Measurements from ENCODE around the gene OCA2. TPM values are rescaled to one million over a fixed set of nuclear protein-coding genes. Genes with fewer than 3 reads are reported as not detected.
"Not testable (repeated sequence)": the region's sequence is repeated elsewhere in the genome, so short reads cannot be mapped to it uniquely, and the experiment has no call there.

OCA2 gene
- total RNA-seq, 1 experiment from 2014 or later: 0.21 TPM

- Histone ChIP-seq H3K27me3 (ENCODE audit: control insufficient read depth, insufficient read depth, low read length) (no peaks in the 10 kb centered on the region), H3K36me3 (replicated peaks; ENCODE audit: control insufficient read depth, insufficient read depth, low read length) (no peaks in the 10 kb centered on the region), H3K4me3 (ENCODE audit: insufficient read depth, low read depth, low read length) (no peak overlapping the region)
- DNase-seq: no peak
These were observed 236.1 kb downstream of the OCA2 start for GRCh38 chr15:27863000-27863399.

- Histone ChIP-seq H3K36me3 (replicated peaks; ENCODE audit: control insufficient read depth, insufficient read depth, low read length) (no peaks in the 10 kb centered on the region), H3K27me3 (ENCODE audit: control insufficient read depth, insufficient read depth, low read length) (no peaks in the 10 kb centered on the region), H3K4me3 (ENCODE audit: insufficient read depth, low read depth, low read length) (no peak overlapping the region)
- no peak for DNase-seq
These were observed 237.9 kb downstream of the OCA2 start for GRCh38 chr15:27861171-27861570.

DNA sequence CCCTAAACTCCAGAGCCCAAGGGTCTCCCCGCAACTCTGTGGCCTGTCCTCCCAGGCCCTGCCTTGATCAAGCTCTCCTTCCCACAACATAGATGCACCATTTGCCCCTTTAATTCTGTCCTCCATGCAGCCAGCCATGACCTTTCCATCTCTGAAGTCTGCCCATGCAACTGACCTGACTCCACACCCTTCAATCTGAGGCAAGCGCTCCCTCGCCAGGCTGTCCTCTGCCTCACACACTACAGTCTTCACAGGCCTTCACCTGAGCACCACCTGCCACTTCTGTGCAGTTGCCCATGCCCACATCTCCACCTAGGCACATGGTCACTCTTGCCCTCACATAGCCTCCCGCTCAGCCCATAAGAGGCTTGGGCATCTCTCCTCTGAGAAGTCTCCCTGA lies 244.0 kb downstream of the OCA2 start:
- Histone ChIP-seq H3K4me3 (ENCODE audit: insufficient read depth, low read depth, low read length) (no peak overlapping the region), H3K27me3 (ENCODE audit: control insufficient read depth, insufficient read depth, low read length) (no peaks in the 10 kb centered on the region), H3K36me3 (replicated peaks; ENCODE audit: control insufficient read depth, insufficient read depth, low read length) (no peaks in the 10 kb centered on the region)
- DNase-seq: no peak

DNA sequence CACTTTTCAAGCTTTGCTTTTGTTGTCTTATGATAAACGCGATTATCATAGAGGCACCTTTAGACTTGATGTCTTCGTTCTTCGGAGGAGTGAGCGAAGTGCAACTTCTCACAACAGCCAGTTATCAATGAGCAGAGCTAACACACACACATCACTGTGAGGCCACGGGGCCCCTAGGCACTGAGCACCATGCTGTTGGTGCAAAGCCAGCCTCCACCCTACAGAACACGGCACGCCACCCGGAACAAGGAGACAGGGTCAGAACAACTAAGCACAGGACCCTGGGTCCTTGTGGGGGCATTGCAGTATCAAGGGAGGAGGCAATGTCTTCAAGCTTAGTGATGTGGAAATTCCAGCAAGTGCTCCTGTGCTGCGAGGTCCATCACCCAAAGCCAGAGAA lies 244.5 kb downstream of the OCA2 start:
- Histone ChIP-seq H3K36me3 (replicated peaks; ENCODE audit: control insufficient read depth, insufficient read depth, low read length) (no peaks in the 10 kb centered on the region), H3K4me3 (ENCODE audit: insufficient read depth, low read depth, low read length) (no peak overlapping the region), H3K27me3 (ENCODE audit: control insufficient read depth, insufficient read depth, low read length) (no peaks in the 10 kb centered on the region)
- DNase-seq: no peak

DNA sequence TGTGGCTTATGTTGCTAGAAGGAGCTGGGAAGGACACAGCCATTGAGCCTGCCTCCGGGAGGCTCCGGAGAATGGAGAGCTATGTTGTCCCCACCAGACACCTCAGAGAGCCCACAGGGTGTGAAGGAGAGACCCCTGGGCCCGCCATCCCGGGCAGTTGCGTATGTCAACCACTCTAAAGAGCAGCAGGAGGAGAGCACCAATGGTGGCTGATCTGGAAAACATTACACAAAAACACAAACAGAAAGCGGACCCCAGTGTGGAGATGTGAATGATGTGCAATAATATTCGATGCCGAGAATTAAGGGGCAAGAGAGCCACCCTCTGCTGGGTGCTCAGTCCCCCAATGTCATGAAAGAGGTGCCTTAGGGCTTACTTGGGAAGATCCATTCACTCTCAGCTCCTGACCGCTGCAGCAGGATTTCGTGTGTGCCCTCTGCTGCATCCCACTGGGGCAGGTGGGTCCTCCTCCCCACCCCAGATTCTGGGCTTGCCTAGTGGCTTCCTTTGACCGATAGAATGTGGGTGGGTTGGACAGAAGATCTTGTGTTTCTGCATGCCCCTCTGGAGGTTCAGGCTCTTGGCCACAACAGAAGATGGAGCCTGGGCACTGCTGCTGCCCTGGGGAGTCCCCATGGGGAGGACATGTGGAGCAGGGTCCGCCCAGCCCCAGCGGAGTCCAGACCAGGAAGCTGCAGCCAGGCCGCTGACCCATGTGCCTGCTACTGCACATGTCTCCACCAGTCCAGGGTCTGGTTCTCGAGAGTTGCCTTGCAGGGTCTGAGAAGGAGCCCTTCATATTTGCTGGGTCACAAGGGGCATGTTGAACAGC lies 245.3 kb downstream of the OCA2 start:
- DNase-seq: no peak
- no peaks in the 10 kb centered on the region for H3K27me3 ChIP-seq (ENCODE audit: control insufficient read depth, insufficient read depth, low read length)
- no peak overlapping the region for H3K4me3 ChIP-seq (ENCODE audit: insufficient read depth, low read depth, low read length)
- H3K36me3 ChIP-seq (replicated peaks; ENCODE audit: control insufficient read depth, insufficient read depth, low read length): no peaks in the 10 kb centered on the region

DNA sequence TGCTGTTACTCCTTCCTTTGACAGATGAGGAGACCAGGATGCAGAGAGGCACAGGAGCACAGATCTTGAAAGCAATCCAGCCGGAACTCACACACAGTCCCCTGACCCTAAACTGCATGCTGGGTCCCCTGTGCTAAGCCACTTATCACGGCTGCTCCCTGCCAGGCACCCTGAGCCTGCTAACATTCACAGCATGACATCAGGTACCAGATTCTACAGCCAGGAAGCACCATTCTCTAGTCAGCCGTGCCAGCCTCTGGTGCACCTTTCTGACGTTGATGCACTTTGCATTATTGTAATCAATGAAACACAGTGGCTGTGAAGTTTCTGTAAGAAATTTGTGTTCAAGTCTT lies 247.3 kb downstream of the OCA2 start:
- DNase-seq: no peak
- Histone ChIP-seq H3K36me3 (replicated peaks; ENCODE audit: control insufficient read depth, insufficient read depth, low read length) (no peaks in the 10 kb centered on the region), H3K4me3 (ENCODE audit: insufficient read depth, low read depth, low read length) (no peak overlapping the region), H3K27me3 (ENCODE audit: control insufficient read depth, insufficient read depth, low read length) (no peaks in the 10 kb centered on the region)

- no peaks in the 10 kb centered on the region for H3K36me3 ChIP-seq (replicated peaks; ENCODE audit: control insufficient read depth, insufficient read depth, low read length)
- H3K4me3 ChIP-seq (ENCODE audit: insufficient read depth, low read depth, low read length): no peak overlapping the region
- H3K27me3 ChIP-seq (ENCODE audit: control insufficient read depth, insufficient read depth, low read length): no peaks in the 10 kb centered on the region
- DNase-seq: no peak
These were observed 247.9 kb downstream of the OCA2 start for GRCh38 chr15:27850981-27851857.

GRCh38 chr15:27850050-27850449 lies 249.1 kb downstream of the OCA2 start:
- no peak for DNase-seq
- Histone ChIP-seq H3K27me3 (ENCODE audit: control insufficient read depth, insufficient read depth, low read length) (no peaks in the 10 kb centered on the region), H3K4me3 (ENCODE audit: insufficient read depth, low read depth, low read length) (no peak overlapping the region), H3K36me3 (replicated peaks; ENCODE audit: control insufficient read depth, insufficient read depth, low read length) (no peaks in the 10 kb centered on the region)

GRCh38 chr15:27848936-27849335 lies 250.2 kb downstream of the OCA2 start:
- not testable (repeated sequence) for H3K4me3 ChIP-seq (ENCODE audit: insufficient read depth, low read depth, low read length); H3K27me3 ChIP-seq (ENCODE audit: control insufficient read depth, insufficient read depth, low read length); DNase-seq; H3K36me3 ChIP-seq (replicated peaks; ENCODE audit: control insufficient read depth, insufficient read depth, low read length)

- Histone ChIP-seq H3K4me3 (ENCODE audit: insufficient read depth, low read depth, low read length) (no peak overlapping the region), H3K27me3 (ENCODE audit: control insufficient read depth, insufficient read depth, low read length) (no peaks in the 10 kb centered on the region), H3K36me3 (replicated peaks; ENCODE audit: control insufficient read depth, insufficient read depth, low read length) (no peaks in the 10 kb centered on the region)
- no peak for DNase-seq
These were observed 251.1 kb downstream of the OCA2 start for GRCh38 chr15:27847775-27848710.

GRCh38 chr15:27846722-27847395 lies 252.3 kb downstream of the OCA2 start:
- no peaks in the 10 kb centered on the region for H3K36me3 ChIP-seq (replicated peaks; ENCODE audit: control insufficient read depth, insufficient read depth, low read length)
- no peaks in the 10 kb centered on the region for H3K27me3 ChIP-seq (ENCODE audit: control insufficient read depth, insufficient read depth, low read length)
- DNase-seq: no peak
- H3K4me3 ChIP-seq (ENCODE audit: insufficient read depth, low read depth, low read length): no peak overlapping the region

DNA sequence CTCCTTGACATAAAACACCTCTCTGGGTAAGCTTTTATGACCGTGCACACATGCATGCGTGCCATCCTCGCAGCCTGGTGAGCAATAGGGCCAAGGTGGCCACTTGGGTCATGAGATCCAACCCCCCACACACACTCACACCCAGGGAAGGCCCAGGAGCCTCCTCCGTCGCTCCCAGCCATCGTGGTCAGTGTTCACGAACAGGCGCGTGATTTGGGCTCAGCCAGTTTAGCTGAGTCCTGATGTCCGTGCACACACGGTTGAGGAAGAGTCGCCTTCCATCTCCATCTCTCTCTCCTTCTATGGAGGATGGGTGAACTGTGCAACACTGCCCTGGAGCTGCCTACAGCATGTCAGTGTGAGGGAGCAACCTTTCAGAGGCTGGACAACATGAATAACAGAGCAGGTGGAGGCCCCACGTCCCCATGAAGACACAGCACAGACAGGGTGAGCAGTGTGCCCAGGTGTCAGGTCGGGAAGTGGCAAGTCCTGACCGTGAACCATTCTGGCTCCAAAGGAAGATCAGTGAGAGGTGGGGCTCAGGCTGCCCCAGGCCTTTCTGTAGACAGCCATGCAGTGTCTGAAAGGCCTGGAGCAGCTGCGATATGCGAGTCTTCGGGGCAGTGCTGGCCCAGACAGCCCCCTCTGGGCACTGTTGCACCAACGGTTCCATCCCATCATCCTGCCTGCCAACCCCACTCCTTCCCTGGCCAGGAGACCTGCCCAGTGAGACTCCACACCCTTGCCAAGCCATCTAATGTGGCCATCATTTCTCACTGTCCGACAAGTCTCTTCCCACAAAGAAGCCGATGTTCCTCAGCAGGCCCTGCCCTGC lies 253.4 kb downstream of the OCA2 start:
- H3K27me3 ChIP-seq (ENCODE audit: control insufficient read depth, insufficient read depth, low read length): no peaks in the 10 kb centered on the region
- no peak overlapping the region for H3K4me3 ChIP-seq (ENCODE audit: insufficient read depth, low read depth, low read length)
- no peaks in the 10 kb centered on the region for H3K36me3 ChIP-seq (replicated peaks; ENCODE audit: control insufficient read depth, insufficient read depth, low read length)
- no peak for DNase-seq

- DNase-seq: no peak
- H3K27me3 ChIP-seq (ENCODE audit: control insufficient read depth, insufficient read depth, low read length): no peaks in the 10 kb centered on the region
- H3K4me3 ChIP-seq (ENCODE audit: insufficient read depth, low read depth, low read length): no peak overlapping the region
- H3K36me3 ChIP-seq (replicated peaks; ENCODE audit: control insufficient read depth, insufficient read depth, low read length): no peaks in the 10 kb centered on the region
These were observed 255.0 kb downstream of the OCA2 start for GRCh38 chr15:27844018-27844666.
